ENCODE measurements around the gene HMOX1.

DNA sequence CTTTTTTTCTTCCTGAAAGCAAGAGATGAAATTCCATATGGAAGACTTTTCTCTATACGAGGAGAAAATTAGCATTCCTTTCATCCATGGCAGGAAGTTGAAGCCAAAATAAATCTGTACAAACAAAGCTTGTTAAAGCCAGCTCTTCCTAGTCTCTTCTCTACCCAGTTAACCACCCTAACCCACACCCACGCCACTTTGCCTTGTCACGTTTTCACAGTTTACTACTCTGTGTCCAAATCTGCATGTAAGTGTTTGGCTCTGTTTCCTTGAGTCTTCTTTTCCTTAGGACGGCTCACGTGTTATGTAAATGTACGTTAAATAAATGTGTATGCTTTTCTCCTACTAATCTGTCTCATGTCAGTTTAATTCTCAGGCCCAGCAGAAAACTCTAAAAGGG, 7.1 kb upstream of the HMOX1 start:
- no peak for TF ChIP-seq CTCF (IDR thresholded peaks at IDR 0.05)
- TF ChIP-seq POLR2A (IDR thresholded peaks at IDR 0.05): no peak
